Measurements from ENCODE around the gene PLPPR4.

DNA sequence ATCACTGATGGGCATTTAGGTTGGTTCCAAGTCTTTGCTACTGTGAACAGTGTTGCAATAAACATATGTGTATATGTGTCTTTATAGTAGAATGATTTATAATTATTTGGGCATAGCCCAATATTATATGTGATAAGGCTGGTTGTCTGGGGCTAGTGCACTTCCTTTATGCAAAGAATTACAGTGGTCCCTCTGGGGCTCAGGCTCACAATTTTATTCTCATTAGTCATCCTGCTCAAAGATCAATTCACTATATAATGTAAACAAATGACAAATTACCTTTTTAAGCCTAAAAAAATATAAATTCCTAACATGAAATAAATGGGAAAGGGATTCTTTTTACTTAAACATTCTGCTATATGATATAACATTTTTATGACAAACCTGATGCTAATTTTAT is 5.0 kb downstream of the PLPPR4 start:
- TF ChIP-seq, protein P1, sequence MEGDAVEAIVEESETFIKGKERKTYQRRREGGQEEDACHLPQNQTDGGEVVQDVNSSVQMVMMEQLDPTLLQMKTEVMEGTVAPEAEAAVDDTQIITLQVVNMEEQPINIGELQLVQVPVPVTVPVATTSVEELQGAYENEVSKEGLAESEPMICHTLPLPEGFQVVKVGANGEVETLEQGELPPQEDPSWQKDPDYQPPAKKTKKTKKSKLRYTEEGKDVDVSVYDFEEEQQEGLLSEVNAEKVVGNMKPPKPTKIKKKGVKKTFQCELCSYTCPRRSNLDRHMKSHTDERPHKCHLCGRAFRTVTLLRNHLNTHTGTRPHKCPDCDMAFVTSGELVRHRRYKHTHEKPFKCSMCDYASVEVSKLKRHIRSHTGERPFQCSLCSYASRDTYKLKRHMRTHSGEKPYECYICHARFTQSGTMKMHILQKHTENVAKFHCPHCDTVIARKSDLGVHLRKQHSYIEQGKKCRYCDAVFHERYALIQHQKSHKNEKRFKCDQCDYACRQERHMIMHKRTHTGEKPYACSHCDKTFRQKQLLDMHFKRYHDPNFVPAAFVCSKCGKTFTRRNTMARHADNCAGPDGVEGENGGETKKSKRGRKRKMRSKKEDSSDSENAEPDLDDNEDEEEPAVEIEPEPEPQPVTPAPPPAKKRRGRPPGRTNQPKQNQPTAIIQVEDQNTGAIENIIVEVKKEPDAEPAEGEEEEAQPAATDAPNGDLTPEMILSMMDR (conservative IDR thresholded peaks at IDR 0.05; ENCODE audit: low read depth in 2 of 2) = no peak
- TF ChIP-seq POLR2AphosphoS5 (IDR thresholded peaks at IDR 0.05; ENCODE audit: low read depth) (no peak), EZH2phosphoT487 (IDR thresholded peaks at IDR 0.05; ENCODE audit: unreplicated experiment) (no peak), EZH2 (IDR thresholded peaks at IDR 0.05; ENCODE audit: low read depth, unreplicated experiment) (no peak), JUNB (IDR thresholded peaks at IDR 0.05; ENCODE audit: unreplicated experiment) (no peak), STAT1 (IDR thresholded peaks at IDR 0.05; ENCODE audit: unreplicated experiment) (no peak), ZNF114 (CRISPR knock-in tag; IDR thresholded peaks at IDR 0.05) (no peak), CREB1 (CRISPR knock-in tag; IDR thresholded peaks at IDR 0.05; ENCODE audit: low read depth) (no peak)
- TF ChIP-seq, protein P2, sequence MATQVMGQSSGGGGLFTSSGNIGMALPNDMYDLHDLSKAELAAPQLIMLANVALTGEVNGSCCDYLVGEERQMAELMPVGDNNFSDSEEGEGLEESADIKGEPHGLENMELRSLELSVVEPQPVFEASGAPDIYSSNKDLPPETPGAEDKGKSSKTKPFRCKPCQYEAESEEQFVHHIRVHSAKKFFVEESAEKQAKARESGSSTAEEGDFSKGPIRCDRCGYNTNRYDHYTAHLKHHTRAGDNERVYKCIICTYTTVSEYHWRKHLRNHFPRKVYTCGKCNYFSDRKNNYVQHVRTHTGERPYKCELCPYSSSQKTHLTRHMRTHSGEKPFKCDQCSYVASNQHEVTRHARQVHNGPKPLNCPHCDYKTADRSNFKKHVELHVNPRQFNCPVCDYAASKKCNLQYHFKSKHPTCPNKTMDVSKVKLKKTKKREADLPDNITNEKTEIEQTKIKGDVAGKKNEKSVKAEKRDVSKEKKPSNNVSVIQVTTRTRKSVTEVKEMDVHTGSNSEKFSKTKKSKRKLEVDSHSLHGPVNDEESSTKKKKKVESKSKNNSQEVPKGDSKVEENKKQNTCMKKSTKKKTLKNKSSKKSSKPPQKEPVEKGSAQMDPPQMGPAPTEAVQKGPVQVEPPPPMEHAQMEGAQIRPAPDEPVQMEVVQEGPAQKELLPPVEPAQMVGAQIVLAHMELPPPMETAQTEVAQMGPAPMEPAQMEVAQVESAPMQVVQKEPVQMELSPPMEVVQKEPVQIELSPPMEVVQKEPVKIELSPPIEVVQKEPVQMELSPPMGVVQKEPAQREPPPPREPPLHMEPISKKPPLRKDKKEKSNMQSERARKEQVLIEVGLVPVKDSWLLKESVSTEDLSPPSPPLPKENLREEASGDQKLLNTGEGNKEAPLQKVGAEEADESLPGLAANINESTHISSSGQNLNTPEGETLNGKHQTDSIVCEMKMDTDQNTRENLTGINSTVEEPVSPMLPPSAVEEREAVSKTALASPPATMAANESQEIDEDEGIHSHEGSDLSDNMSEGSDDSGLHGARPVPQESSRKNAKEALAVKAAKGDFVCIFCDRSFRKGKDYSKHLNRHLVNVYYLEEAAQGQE (IDR thresholded peaks at IDR 0.05; ENCODE audit: unreplicated experiment) = no peak
- TF ChIP-seq, protein P3, sequence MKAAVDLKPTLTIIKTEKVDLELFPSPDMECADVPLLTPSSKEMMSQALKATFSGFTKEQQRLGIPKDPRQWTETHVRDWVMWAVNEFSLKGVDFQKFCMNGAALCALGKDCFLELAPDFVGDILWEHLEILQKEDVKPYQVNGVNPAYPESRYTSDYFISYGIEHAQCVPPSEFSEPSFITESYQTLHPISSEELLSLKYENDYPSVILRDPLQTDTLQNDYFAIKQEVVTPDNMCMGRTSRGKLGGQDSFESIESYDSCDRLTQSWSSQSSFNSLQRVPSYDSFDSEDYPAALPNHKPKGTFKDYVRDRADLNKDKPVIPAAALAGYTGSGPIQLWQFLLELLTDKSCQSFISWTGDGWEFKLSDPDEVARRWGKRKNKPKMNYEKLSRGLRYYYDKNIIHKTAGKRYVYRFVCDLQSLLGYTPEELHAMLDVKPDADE (IDR thresholded peaks at IDR 0.05) = no peak

All from GM23338 (cell line).